AG08396 (cell line): ENCODE measurements around the gene CCN6.
"Not testable (repeated sequence)": the region's sequence is repeated elsewhere in the genome, so short reads cannot be mapped to it uniquely, and the experiment has no call there.

ENCODE experiments used
- DNase-seq: peaks from one replicate; pipeline ENCODE4 v3.0.0; 2012; ENCODE audit warnings: low spot score, mixed read lengths

The CCN6 gene

DNA sequence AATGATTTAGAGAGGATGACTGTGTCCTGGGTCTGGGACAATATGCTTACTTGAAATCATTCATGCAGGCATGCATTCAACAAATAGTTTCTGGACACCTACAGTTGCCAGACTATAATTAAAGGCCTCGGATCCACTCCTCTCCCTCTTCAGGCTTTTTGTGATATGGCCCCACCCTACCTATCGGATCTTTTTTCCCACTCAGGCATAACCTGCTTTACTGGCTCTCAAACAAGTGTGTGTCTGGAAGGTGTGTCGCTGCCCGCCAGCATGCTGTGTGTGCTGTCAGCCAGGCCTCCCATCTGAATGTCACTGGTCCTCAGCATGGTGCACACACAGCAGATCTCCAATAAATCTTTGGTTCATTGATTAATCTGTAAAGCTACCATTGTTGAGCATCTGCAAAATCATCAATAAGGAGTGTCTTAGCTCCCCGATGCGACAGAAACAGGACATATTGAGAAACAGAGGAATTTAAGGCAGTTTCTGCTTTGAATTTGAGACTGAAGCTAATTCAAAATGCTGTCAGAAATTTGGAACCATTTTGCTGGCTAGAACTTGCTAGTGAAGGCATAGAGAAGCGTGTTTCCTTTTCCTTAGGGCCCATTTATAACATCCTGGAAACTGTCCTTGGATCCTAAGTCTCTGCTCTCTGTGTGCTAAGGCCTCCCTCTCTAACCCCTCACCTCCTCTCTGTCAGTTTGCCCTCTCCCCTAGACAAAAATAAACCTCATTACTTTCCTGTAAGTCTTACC is 23.5 kb upstream of the CCN6 start:
- DNase-seq = no peak

DNA sequence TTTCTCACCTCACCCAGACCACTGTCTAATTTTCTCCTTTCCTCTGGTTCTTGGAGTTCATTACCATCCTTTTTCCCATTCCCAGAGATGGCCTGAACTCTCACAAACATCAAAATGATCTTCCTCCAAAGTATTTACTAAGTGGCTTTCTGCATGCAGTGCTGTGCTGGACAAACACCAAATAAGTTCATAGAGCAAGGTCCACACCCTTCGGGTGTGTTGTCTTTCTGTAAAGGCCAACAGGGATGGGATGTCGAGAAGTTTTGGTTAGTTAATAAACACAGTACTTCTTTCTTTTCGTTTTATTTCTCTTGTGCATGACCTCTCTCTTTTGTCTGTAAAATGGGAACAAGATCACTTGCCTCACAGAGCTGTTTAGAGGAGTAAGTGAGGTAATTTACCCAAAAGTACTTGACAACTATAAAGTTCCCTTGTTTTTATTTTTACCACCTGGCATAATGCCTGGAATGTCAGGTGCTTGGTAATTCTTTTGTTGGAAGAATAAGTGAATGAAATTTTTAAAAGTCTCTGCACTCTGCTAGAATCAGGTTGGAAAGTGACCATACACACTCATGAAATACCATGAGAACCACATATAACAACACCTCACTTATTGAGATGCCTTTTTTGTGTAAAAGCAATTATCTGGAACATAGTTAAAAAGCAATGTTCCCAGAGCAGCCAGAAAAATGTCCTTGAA is 22.8 kb upstream of the CCN6 start:
- DNase-seq = no peak

DNA sequence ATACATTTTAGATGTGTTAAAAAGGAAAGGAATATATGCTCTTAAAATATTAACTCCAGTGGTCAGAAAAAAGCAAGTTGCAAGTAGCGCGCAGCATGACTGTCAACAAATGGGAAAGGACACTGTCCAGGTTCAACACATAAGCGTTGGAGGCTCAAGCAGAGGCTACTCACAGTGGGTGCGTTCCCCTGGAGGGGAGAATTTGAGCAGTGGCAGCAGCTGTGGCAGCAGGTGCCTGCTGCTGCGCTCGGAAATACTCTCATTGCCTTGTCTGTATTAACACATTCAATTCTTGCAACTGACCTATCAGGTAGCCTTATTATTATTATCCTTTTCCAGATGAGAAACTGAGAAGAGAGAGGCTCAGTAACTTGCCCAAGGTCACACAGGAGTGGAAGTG is 21.9 kb upstream of the CCN6 start:
- no peak for DNase-seq

DNA sequence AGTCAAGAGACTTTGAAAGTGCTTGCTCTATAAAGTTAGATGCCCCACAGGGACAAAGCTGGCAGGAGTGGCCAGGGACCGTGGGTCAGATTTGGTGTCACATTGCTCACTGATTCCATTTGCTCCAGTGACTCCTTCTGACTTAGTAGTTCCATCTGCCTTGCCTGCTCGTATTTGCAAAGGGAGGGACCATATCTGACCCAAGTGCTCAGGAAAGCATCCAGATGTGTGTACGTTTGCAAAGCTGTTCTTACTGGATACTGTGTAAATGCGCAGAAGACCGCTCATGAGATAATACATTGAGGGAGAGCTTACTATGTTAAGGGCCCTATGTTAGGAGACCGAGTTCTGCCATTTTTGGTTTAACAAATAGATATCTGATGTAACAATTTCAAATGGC is 21.2 kb upstream of the CCN6 start:
- DNase-seq = no peak

DNA sequence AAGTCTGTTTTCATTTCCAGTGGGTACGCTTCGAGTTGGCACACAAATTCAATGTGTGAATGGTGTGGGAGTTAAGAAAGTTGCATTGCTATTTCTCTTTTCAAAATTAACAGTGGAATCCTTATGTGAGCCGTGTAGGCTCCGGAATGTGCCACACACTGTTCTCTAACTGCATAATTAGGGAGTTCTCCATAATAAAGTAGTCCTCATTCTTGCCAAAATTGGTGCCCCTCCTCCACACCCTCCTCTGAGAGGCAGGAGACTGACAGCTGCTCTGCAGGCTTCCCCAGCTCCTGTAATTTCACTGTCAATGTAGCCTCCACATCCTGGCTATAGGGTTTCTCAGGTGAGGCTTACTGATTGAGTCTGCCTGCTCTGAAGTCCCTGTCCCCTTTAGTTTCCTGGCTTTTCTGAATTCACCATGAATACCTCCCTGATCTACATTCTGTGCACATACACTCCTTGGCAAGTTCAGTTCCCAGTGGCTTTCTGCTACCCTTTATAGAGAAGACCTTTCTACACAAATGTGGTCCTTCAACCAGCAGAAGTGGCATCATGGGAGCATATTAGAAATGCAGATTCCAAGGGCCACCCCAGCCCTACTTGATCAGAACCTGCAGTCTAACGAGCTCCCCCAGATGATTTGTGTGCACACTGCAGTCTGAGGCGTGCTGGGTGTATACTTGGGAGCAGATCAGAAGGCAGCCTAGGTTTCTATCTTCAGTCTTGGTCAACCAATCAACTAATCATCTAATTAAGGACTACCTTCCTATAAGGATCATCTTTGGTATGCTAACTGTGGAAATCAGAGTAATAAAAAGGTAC is 19.9 kb upstream of the CCN6 start:
- no peak for DNase-seq

DNA sequence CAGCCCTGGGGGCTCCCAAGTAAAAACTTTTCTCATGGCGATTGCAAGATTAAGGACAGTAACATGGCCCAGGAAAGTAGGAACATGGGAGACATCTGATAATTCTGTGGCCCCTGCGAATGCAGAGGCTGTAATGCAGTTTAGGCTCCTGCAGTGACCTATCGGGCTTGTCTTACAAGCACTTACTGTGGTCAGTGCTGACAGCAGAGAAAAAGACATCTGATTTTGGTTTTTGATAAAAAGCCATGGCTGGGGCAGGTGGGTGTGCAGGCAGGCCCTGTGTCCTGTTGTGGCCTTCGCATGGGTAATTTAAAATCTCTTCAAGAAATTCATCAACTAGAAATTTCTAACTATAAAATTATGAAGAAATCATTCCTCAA is 19.3 kb upstream of the CCN6 start:
- DNase-seq = no peak

DNA sequence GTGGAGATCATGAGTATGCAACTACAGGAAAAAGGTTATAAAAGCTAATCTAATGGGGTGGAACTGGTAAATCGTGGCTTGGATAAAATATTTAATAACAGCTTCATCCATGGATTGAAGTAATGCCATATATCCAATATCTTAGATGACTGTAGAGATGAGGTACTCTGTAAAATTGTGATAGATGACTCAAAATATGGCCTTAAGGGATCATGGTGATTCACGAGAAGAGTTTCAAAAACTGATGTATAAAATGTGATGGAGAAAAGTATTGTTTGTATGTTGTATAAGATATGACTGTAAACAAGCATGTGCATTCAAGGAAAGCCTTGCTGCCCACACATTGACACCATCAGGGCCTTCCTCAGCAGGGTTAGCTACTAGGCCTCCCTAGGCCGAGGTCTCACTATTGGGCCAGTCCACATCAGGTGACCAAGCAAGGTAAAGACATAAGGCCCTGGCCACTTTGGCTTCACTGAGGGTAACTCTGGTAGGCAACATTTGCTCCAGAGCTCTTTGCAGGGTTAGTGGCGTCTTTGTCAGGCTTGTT is 17.7 kb upstream of the CCN6 start:
- no peak for DNase-seq

DNA sequence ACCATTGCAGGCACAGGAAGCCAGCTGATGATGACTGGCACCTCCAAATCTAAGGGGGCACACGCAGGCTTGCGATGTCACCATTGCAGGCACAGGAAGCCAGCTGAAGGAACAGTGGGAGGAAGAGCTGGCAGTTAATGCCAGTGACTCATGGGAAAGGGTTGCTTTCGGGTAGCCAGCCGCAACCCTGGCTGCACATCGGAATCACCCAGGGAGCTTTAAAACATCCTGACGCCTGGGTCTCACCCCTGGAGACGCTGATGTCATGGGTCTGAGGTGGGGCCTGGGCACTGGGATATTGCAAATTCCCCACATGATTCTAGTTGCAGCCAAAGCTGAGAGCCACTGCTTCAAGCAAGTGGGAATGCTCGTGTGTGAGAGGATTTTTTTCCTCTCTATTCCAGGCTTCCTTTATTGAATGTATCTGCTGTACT is 16.1 kb upstream of the CCN6 start:
- peak; percentile 82 for DNase-seq

DNA sequence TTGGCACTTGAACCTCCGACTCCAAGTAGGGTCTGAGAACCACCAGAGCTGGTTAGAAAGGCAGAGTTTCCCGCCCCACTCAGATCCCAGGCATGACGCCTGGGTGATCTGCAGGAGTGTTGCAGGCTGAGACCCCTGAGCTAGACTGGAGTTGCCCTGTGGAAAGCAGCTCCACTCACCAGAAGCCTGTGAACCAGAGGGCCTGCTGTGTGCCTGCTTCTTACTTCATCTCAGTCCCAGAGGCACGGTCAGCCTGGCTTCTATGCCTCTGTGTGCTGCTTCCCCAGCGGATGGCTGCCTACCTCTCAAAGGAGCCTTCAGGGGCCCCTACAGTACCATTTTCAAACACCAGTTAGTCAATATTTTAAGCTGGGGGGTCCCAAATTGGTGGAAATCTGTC is 15.6 kb upstream of the CCN6 start:
- no peak for DNase-seq

DNA sequence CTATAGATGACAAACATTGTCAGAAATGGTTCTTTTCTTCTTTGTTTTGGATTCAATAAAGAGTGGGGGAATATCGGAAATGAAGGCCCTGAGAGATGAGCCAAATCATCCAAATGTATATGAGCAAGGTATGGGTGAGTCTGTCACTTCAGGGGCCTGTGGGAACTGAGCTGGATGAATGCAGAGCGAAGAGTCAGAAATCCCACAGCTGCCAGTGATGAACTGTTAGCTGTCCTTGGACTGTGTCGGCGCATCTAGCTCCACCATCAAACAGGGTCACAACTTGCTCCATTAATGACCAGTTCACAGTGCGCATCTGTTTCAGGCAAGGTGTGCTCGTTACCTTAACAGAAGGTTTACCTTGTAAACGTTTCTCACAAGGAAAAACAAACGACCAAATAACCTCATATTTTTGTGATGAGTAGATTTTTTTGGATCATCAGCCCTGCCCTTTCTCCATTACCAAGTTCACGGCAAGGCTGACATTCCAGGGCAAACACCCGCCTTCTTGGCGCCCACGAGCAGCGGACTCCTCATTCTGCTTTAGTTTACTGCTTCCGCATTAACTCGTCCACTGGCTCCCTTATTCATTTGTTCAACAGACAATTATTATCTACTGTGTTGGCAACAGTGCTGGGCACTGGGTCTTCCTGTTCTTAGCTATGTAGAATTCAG is 15.0 kb upstream of the CCN6 start:
- no peak for DNase-seq

DNA sequence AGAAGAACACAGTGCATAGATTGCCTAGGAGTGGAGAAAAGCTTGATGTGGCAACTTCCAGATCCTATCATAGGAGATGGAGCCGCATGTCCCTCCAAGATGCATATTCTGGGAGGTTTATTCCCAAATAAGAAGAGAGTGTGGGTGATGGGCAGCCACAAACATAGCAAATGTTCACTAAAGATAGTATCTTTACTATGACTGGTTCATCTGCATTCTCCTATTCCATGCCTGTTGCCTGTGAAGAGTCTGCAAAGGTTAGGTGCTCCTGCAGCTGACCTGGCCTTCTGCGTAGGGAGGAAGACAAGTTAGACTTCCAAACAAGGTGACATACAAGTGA is 14.5 kb upstream of the CCN6 start:
- no peak for DNase-seq

DNA sequence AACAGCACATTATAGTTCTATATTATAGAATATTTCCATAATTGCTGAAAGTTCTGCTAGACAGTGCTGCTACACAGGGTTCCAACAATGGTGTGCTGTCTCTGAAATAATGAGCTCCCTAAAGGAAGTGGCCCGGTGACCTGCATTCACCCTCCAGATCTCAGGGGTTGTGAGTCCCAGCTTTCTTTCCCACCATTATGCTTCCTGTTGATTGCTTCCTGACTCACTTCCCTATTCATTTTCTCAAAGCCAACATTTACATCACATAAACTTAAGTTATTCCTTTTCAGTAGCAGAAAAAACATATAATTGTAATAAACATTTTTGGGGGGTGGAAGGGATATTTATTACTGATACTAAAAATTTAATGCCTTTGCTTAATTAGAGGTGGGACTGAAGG is 12.9 kb upstream of the CCN6 start:
- DNase-seq = no peak

DNA sequence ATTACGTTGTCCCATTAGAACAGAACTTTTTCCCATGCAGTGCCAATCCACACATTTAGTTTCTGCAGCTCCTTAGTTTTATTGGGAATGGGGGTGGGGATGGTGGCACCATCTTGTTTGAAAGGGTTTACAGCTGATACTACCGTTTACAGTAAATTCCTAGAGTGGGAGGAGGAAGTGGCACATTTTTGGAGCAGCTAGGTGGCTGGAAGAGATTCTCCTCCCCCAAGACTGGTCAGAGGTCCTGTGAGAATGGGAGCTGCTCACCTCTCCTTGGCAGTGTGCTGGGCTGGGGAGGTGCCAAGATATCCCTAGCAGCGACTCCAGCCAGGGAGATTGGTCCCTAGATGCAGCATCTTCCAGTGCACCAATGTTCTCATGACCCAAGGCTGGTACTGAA is 12.4 kb upstream of the CCN6 start:
- no peak for DNase-seq

DNA sequence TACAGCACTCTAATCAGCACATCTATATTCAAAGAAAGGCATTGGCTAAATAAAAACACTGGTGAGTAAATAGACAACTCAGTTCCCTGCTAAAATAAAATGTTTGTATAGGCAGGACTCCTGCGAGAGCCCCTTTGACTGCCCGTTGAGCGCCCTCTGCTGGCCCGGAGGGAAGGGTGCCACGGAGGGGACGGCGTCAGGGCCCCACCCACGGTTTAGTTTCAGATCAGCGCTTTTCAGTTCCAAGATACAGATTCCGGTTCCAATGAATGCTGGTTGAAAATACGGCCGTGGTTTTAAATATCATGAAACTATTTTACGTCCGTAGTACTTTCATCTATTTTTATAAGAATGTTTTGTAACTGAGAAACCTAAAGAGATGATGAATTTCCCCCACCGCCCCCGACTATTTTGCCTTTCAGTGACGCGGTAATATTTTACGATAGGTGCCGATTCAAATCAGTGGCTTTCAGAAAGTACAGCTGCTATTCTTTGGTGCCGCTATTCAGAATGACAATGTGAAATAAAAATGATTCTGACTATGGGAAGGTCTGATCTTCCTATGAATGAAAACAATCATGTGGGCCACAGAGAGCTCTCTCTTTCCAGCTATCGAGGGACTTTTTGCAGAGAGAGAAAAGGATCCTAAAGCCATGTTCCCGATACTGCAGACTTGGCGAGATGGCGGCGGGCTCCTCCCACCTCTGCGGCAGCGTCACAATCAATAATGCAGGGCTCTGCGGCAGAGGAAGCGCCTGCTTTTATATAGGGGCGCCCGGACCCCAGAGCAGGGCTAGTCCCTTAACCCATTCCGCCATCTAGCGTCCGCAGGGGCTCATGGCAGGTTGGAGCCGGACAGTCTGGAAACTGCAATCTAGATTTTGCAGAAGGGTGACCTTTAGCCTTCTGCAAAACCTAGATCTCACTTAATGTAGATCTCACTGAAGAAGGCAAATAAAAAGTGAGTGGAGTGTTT is 10.6 kb upstream of the CCN6 start:
- peak; percentile 90 for DNase-seq

DNA sequence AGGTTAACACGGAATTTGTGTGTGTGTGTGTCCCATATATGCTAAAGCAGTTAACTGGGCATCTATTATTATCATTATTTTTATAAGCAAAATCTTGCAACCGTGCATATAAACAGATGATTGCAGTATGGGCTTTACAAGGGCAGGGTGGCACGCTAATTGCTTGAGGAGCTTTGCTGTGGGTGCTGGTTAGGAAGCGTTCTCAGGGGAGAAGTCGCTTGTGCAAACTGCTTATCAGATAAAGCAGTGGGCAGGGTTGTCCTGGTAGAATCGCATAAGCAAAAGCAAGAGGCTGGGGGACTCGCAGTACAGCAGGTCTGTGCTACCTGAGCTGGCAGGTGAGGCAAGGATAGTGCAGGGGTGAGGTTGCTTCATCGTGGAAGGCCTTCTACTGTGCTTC is 9.7 kb upstream of the CCN6 start:
- DNase-seq = no peak

DNA sequence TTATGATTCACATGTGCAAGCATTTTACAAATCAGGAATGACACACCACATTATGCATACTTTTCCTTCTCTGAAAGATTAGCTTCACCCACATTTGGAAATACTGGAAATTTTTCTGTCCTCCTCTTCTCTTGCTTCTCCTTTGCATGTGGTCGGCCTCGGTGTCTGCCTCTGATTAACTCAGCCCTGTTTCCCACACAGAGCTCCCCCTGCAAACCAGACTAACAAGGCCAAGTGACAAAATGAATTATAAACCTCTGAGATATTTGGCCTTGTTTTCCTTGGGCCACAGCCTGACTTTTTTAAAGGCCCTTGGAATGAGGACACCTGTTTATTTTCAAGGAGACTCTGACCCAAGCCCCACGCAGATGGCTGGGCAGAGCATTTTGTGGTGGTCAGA is 9.0 kb upstream of the CCN6 start:
- peak; percentile 65 for DNase-seq

DNA sequence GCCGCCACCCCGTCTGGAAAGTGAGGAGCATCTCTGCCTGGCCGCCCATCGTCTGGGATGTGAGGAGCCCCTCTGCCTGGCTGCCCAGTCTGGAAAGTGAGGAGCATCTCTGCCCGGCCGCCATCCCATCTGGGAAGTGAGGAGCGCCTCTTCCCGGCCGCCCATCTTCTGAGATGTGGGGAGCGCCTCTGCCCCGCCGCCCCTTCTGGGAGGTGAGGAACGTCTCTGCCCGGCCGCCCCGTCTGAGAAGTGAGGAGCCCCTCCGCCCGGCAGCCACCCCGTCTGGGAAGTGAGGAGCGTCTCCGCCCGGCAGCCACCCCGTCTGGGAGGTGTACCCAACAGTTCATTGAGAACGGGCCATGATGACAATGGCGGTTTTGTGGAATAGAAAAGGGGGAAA is 6.4 kb upstream of the CCN6 start:
- not testable (repeated sequence) for DNase-seq

DNA sequence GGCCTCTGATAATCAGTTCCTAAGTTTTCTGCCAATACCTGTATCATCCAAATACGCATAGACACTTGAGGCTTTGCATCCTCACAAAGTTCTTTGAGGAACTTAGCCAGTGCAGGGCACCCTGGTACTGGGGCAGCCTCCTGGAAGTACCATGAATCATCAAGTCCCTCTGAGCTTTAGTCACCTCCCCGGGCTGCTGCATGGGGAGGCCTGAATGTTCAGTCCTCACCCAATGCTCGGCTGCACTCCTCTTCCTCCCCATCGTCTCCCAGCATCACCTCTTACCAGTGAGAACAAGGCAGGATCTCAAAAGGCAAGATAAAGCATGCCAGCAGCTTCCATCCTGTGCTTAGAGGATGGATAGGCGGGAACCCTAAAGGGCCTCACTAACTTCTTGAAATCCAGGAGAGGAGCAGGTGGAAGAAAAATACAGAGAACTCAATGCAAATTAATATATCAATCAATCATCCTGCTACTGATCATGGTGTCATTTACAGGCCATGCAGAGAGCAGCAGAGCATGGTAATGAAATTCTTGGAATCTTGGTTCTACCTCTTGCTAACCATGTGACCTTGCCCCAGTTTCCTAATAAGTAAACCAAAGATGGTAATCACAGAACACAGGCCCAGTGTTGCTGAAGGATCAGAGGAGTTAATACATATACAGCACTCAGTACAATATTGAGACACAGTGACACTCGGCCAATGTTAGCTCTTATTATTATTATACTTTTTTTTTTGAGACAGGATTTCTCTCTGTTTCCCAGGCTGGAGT is 4.7 kb upstream of the CCN6 start:
- DNase-seq = no peak

DNA sequence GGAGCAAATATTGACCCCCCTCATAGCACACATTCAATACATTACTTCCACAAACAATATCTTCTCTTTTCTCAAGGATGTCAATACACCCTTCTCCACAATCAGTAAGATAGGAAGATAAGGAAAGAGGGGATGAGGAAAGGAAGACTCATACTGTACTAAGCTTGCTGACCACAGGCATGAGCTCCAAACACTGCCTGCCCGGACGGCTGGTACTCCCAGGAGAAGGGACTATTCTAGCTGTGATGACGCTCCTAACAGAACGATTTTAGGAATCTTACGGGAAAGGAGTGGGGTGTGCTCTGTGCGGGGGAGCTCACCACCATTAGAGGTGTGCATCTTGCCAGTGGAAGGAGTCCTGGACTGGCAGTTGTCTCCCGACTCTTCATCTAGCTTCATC is 3.9 kb upstream of the CCN6 start:
- no peak for DNase-seq

DNA sequence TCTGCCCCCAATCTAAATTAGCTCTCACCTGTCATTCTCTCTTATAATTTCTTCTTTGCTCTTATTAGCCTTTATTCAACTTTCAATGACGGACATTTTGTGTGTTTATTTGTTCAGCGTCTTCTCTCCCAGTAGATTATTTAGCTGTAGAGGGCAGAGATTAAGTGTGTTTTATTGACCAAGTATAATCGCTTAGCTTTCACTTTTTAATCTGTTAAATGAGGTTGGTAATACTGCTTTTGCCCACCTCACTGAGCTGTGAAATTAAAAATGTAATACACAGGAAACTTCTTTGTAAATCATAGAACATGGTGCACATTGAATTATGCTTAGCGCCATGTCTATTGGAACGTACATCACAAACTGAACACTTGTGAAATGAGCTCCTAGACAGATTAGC is 3.5 kb upstream of the CCN6 start:
- no peak for DNase-seq
